Mononuclear cell (primary cell): ENCODE results near the gene OIP5. TPM values are rescaled to one million over a fixed set of nuclear protein-coding genes. Genes with fewer than 3 reads are reported as not detected.
A peak's percentile ranks its signal among the peaks of the same experiment; 100 is the strongest.
"Not testable (repeated sequence)": the region's sequence is repeated elsewhere in the genome, so short reads cannot be mapped to it uniquely, and the experiment has no call there.

Source experiments
- H3K27me3 ChIP-seq: 2 replicates; pipeline ENCODE4 v1.6.0; 2011; ENCODE audit warnings: low read length, control low read depth; ENCODE audit not compliant: insufficient read depth
- H3K4me1 ChIP-seq: 2 replicates; pipeline ENCODE4 v1.5.1; 2011; ENCODE audit warnings: mild to moderate bottlenecking, low read length, control low read depth; ENCODE audit not compliant: insufficient read depth
- H3K4me3 ChIP-seq: 2 replicates; pipeline ENCODE4 v1.5.1; 2011; ENCODE audit warnings: mild to moderate bottlenecking, low read length, moderate library complexity
- H3K9me3 ChIP-seq: 2 replicates; pipeline ENCODE4 v1.5.1; 2011; ENCODE audit warnings: low read depth, mild to moderate bottlenecking, control low read depth, low read length
- total RNA-seq: library from RNA; depleted of rRNA; stranded (reverse); fragments of >200 nt; gene quantifications from one replicate; pipeline ENCODE4 v1.2.3, GENCODE V29; 2012

The OIP5 gene
- total RNA-seq, 1 donor: 0.21 TPM

DNA sequence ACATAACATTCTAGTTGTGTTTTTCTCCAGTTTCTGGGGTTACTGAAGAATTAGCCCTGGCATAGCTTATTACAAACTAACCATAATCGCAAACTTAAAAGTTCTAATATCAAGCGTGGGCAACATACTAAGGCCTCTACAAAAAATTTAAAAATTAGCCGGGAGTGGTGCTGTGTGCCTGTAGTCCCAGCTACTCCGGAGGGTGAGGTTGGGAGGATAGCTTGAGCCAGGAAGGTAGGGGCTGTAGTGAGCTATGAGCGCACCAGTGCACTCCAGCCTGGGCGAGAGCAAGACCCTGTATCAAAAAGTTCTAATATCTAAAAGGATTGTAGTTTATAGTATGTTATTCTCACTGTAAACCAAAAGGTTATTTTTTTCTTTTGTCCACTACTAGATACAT lies 1.1 kb downstream of the OIP5 start:
- H3K4me3 ChIP-seq: no peak overlapping the region

DNA sequence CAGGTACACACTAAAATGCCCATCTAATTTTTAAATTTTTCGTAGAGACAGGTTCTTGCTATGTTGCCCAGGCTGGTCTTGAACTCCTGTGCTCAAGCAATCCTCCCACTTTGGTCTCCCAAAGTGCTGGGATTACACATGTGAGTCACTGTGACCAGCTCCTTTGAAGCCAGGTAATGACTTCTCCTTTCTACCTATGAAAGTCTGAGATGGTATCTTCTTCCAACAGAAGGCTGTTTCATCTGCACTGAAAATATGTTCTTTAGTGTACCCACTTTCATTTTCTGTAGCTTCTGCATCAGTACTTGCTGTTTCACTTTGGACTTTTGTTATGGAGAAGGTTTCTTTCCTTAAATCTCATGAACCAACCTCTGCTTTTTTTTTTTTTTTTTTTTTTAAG lies 8.8 kb downstream of the OIP5 start:
- H3K4me3 ChIP-seq: no peak overlapping the region
- no peaks in the 10 kb centered on the region for H3K9me3 ChIP-seq
- no peaks in the 10 kb centered on the region for H3K27me3 ChIP-seq
- H3K4me1 ChIP-seq: no peaks in the 10 kb centered on the region

More for the DNA sequence above, 1.1 kb downstream of the OIP5 start:
- Histone ChIP-seq H3K9me3 (no peaks in the 10 kb centered on the region), H3K4me1 (peaks cover 28% of the 10 kb centered on the region), H3K27me3 (no peaks in the 10 kb centered on the region)

DNA sequence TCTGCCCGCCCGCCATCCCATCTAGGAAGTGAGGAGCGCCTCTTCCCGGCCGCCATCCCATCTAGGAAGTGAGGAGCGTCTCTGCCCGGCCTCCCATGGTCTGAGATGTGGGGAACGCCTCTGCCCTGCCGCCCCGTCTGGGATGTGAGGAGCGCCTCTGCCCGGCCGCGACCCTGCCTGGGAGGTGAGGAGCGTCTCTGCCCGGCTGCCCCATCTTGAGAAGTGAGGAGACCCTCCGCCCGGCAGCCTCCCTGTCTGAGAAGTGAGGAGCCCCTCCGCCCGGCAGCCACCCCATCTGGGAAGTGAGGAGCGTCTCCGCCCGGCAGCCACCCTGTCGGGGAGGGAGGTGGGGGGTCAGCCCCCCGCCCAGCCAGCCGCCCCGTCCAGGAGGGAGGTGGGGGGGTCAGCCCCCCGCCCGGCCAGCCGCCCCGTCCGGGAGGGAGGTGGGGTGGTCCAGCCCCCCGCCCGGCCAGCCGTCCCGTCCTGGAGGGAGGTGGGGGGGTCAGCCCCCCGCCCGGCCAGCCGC lies 11.5 kb downstream of the OIP5 start:
- not testable (repeated sequence) for H3K9me3 ChIP-seq, H3K27me3 ChIP-seq, H3K4me1 ChIP-seq, H3K4me3 ChIP-seq

DNA sequence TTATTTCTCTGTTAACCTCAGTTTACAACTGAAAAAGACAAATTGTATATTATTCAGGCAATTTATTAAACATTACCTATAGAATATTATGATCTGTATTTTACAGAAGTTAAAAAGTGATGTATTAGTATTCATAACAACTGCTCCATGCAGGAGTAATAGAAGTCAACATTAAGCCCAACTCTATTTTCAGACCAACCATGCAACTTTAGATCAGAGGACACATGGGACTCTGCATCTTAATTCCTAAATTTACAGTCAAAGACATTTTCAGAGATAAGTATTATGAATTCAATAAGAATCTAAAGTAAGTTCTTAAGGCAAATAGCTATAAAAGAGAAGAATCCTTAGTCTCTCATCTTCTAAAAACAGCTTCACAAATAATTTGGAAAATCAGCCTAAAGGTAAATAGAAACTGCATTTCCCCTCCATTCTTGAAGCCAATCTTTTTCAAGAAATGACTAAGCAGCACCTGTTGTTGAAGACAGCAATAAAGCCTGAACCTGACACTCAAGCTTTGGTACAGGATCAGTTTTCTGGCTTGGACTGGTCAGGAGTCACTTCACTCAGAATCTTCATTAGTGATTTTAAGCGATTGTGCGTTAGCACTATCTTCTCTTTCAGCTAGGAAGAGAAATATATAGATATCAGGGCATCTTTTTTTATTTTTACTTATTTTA lies 23.0 kb downstream of the OIP5 start:
- Histone ChIP-seq H3K27me3 (no peaks in the 10 kb centered on the region), H3K4me3 (no peak overlapping the region), H3K9me3 (no peaks in the 10 kb centered on the region), H3K4me1 (no peaks in the 10 kb centered on the region)

DNA sequence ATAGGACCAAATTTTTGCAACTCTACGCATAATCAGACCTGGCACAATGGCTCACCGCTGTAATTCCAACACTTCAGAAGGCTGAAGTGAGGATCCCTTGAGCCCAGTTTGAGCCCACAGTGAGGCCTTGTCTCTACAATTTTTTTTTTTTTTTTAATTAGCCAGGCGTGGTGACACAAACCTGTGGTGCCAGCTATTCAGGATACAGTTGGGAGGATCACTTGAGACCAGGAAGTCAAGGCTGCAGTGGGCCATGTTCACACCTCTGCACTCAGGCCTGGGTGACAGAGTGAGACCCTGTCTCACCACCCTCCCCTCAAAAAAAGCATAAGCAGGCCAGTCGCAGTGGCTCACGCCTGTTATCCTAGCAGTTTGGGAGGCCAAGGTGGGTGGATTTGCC lies 24.7 kb downstream of the OIP5 start:
- no peak overlapping the region for H3K4me3 ChIP-seq
- H3K27me3 ChIP-seq: no peaks in the 10 kb centered on the region
- H3K4me1 ChIP-seq: no peaks in the 10 kb centered on the region
- H3K9me3 ChIP-seq: no peaks in the 10 kb centered on the region

DNA sequence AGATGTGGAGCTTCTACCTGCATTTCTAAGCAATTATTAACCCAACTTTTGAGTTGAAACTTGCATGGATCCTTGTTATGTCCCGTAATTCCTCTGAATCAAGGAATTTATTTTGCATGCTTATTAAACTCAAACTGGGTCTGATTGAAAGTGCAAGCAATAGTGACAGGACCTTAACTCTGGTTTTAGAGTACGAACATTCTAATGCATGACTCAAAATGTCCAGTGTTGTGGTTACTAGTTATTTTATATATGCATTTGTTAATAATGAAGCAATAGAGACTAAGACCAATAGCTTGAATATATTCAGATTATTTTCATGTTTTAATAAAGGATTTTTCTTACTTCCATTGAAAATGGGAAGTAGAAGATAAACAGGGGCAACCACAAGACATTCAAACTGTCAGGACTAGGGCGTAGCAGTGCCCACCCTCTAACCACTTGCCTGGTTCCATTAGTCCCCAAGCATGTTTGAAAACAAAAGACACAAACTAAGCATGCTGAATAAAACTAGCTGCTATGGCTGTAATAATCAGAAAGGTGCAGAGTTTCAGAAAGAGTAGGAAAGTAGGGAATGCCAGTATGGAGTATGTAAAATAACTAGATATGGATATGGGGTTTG lies 28.1 kb downstream of the OIP5 start:
- Histone ChIP-seq H3K4me3 (no peak overlapping the region), H3K9me3 (no peaks in the 10 kb centered on the region), H3K27me3 (no peaks in the 10 kb centered on the region), H3K4me1 (no peaks in the 10 kb centered on the region)

DNA sequence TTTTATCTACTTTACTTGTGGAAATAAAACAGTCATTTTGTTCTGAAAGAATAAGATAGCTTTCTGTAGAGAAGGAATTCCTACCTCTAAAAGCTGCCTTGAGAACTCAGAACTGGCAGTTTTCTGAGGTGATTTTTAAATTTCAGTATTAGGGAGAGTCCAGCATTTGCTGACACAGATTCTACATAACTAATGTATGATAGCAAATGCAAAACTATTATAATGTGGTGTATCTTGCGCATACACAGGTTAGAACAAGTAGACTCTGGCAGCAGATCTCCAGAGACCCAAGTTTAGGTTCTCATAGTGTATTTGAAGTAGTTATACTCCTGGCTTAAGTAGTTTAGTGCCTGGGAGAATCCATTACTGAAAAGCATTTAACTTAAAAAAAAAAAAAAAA lies 30.8 kb downstream of the OIP5 start:
- Histone ChIP-seq H3K4me1 (no peaks in the 10 kb centered on the region), H3K27me3 (no peaks in the 10 kb centered on the region), H3K4me3 (no peak overlapping the region), H3K9me3 (no peaks in the 10 kb centered on the region)

DNA sequence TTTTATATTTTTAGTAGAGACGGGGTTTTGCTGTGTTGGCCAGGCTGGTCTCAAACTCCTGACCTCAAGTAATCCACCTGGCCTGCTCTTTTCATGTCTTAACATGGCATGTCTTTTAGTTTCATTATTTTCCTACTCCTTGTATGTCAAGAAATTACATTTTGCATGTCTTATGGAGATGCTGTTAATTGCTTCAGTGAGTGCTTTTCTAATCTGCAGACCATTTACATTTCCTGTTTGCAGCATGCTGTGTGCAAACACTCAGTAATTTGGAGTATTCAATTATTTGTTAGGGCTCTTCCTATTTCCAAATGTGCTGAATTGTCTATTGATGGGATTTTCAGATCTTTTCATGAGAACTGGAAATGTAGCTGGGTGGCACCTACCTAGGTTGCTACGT lies 31.3 kb downstream of the OIP5 start:
- not testable (repeated sequence) for H3K27me3 ChIP-seq, H3K4me3 ChIP-seq, H3K9me3 ChIP-seq, H3K4me1 ChIP-seq

DNA sequence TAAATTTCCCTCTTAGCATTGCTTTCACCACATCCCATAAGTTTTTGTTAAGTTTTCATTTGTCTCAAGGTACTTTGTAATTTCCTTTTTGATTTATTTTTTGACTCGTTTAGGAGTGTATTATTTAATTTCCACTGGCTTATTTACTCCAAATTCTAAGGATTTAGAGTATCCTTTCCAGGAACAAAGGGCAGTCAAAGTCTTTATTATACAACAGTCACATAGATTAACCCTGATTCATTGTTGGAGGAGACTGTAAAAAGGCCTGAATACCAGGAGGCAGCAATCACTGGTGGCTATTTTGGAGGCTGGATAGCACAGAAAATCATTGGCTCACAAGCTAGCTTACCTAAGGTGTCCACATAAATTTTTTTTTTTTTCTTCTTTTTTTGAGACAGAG lies 39.9 kb downstream of the OIP5 start:
- no peak overlapping the region for H3K4me3 ChIP-seq
- H3K9me3 ChIP-seq: no peaks in the 10 kb centered on the region
- peaks cover 40% of the 10 kb centered on the region for H3K4me1 ChIP-seq
- no peaks in the 10 kb centered on the region for H3K27me3 ChIP-seq

DNA sequence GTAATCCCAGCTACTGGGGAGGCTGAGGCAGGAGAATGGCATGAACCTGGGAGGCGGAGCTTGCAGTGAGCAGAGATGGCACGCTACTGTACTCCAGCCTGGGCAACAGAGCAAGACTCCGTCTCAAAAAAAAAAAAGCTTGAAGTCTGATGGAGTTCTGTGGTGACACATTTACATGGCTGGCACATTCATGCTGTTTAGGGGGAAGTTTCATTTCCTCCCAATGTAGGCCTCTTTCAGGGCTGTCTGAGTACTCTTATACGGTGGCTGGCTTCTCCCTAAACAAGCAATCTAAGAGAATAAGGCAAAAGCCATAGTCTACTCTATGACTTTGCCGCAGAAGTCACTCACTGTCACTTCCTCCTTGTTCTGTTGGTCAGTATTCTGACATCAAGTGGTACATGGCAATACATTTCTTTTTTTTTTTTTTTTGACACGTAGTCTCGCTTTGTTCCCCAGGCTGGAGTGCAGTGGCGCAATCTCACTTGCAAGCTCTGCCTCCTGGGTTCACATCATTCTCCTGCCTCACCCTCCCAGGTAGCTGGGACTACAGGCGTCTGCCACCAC lies 41.2 kb downstream of the OIP5 start:
- peaks cover 52% of the 10 kb centered on the region for H3K4me1 ChIP-seq
- no peaks in the 10 kb centered on the region for H3K27me3 ChIP-seq
- H3K4me3 ChIP-seq: no peak overlapping the region
- H3K9me3 ChIP-seq: no peaks in the 10 kb centered on the region

DNA sequence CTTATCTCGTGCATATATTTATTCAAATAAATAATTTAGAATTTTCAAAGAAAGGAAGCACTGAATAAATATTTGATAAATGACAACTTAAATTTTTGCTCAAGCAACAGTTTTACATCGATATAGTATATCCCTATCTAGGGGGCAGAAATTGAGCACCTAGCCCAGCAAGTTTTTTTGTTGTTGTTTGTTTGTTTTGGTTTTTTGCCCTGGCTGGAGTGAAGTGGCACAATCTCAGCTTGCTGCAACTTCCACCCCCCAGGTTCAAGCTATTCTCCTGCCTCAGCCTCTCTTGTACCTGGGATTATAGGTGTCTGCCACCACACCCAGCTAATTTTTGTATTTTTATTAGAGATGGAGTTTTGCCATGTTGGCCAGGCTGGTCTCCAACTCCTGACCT lies 42.4 kb downstream of the OIP5 start:
- Histone ChIP-seq H3K4me3 (no peak overlapping the region), H3K4me1 (peaks cover 60% of the 10 kb centered on the region), H3K27me3 (no peaks in the 10 kb centered on the region), H3K9me3 (no peaks in the 10 kb centered on the region)

DNA sequence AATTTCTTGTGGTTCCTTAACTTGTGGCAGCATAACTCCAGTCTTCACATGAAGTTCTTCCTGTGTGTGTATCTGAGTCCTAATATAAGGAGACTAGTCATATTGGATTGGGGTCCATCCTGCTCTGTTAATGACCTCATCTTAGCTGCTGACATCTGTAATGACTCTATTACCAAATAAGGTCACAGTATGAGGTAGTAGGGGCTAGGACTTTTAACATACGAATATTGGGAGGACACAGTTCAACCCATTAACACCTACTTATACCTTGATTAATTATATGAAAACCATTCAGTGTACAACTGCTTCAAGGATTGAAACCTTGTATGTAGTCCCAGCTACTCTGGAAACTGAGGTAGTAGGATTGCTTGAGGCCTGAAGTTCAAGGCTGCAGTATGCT lies 43.9 kb downstream of the OIP5 start:
- Histone ChIP-seq H3K27me3 (no peaks in the 10 kb centered on the region), H3K9me3 (no peaks in the 10 kb centered on the region), H3K4me3 (no peak overlapping the region), H3K4me1 (peaks cover 63% of the 10 kb centered on the region)

DNA sequence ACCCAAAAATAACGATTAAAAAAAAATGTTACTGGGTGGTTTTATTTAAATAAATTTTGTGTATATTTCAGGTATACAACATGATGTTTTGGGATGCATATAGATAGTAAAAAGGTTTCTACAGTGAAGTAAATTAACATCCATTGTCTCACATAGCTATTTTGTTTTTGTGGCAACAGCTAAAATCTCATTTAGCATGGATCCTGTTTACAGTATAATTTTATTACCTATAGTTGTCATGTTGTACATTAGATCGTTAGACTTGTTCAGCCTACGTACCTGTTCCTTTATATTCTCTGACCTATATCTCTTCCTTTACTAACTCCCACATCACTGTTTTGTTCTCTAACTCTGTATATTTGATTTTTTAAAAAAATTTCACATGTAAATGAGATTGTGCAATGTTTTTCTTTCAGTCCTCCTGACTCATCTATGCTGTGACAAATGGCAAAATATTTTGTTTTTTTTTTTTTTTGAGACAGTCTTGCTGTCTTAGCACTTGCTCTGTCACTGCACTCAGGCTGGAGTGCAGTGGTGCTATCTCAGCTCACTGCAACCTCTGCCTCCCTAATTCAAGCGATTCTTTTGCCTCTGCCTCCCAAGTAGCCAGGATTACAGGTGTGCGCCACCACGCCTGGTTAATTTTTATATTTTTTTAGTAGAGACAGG lies 45.6 kb downstream of the OIP5 start:
- Histone ChIP-seq H3K27me3 (no peaks in the 10 kb centered on the region), H3K9me3 (no peaks in the 10 kb centered on the region), H3K4me3 (no peak overlapping the region), H3K4me1 (peaks cover 64% of the 10 kb centered on the region)

DNA sequence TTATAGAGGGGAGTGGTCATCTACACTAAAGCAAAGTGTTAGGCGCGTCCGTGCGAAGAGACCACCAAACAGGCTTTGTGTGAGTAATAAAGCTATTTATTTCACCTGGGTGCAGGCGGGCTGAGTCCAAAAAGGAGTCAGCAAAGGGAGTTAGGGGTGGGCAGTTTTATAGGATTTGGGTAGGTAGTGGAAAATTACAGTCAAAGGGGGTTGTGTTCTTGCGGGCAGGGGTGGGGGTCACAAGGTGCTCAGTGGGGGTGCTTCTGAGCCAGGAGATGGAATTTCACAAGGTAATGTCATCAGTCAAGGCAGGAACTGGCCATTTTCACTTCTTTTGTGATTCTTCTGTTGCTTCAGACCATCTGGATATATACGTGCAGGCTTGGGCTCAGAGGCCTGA lies 47.1 kb downstream of the OIP5 start:
- Histone ChIP-seq H3K27me3 (no peaks in the 10 kb centered on the region), H3K4me1 (peaks cover 49% of the 10 kb centered on the region), H3K4me3 (peak overlapping the region; percentile 98), H3K9me3 (no peaks in the 10 kb centered on the region)

DNA sequence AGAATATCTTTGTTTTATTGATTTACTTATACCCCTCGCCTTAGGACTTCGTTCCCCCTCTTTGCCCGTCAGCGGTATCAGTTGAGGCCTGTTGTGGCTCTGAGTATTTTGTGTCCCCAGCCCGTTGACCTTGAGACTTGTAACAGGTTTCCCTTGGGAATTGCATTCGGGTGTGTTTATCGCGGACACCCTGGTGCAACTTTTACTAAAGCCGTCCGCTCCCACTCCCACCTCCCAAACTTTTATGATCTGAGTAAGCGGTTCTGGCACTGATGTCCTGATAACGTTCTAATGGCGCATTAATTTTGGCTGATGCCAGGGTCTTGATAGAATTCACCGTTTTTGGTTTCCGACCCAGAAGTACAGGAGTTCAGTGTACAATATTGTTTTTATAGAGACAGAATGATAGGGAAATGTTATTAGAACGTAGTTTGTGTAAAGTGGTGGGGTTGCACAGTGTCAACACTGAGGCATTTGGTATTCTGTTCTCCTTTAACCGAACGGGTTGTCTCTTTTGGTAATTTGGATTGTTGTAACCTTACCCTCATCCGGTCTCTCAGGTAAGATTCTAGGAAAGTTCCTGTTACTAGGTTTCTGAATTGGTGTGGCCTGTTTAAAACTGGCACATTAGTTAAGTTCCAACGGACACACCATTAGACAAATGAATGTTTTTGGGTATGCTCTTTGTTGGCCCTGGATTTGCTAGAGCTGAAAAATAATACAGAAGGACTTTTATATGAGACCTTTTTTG lies 47.8 kb downstream of the OIP5 start:
- no peaks in the 10 kb centered on the region for H3K9me3 ChIP-seq
- H3K4me3 ChIP-seq: peak overlapping the region; percentile 98
- peaks cover 44% of the 10 kb centered on the region for H3K4me1 ChIP-seq
- H3K27me3 ChIP-seq: no peaks in the 10 kb centered on the region
